HepG2 (cell line): ENCODE data around the gene ZNF451.

Experiments used
- CTCF ChIP-seq: sonication (generic); formaldehyde crosslinking; IDR thresholded peaks from 2 replicates; pipeline ENCODE4 v1.5.0; 2020; ENCODE audit warnings: mild to moderate bottlenecking, missing genetic modification reagents, moderate library complexity
- EHMT2 ChIP-seq: fragments of 200-600 bp; sonication (generic); IDR thresholded peaks from 2 replicates; pipeline ENCODE4 v1.7.0; 2017; ENCODE audit warnings: antibody characterized with exemption, low read depth, low read length, borderline replicate concordance
- ELF4 ChIP-seq: sonication (generic); formaldehyde crosslinking; IDR thresholded peaks from 2 replicates; pipeline ENCODE4 v1.5.0; 2020; ENCODE audit warnings: missing genetic modification reagents, mild to moderate bottlenecking, moderate library complexity, borderline replicate concordance
- FOXK2 ChIP-seq: fragments of 450-650 bp; IDR thresholded peaks from 2 replicates; pipeline ENCODE4 v1.6.1; 2016
- PRDM15 ChIP-seq: sonication (generic); formaldehyde crosslinking; IDR thresholded peaks from 2 replicates; pipeline ENCODE4 v1.4.0; 2020; ENCODE audit warnings: missing genetic modification reagents
- TAF1 ChIP-seq: sonication (generic); formaldehyde crosslinking; IDR thresholded peaks from 2 replicates; pipeline ENCODE4 v1.4.0; 2020; ENCODE audit warnings: missing genetic modification reagents
- TBP ChIP-seq: sonication (generic); formaldehyde crosslinking; IDR thresholded peaks from 2 replicates; pipeline ENCODE4 v1.5.0; 2020; ENCODE audit warnings: missing genetic modification reagents
- TOE1 ChIP-seq: sonication (generic); formaldehyde crosslinking; IDR thresholded peaks from 2 replicates; pipeline ENCODE4 v1.4.0; 2020; ENCODE audit warnings: mild to moderate bottlenecking, missing genetic modification reagents
- ZKSCAN1 ChIP-seq: fragments of 150-350 bp; IDR thresholded peaks from 2 replicates; pipeline ENCODE4 v1.6.1; 2014; ENCODE audit warnings: low read length
- ZNF253 ChIP-seq: sonication (generic); formaldehyde crosslinking; IDR thresholded peaks from 2 replicates; pipeline ENCODE4 v1.8.0; 2022; ENCODE audit warnings: mild to moderate bottlenecking, missing genetic modification reagents, borderline replicate concordance
- ZNF296 ChIP-seq: sonication (generic); formaldehyde crosslinking; conservative IDR thresholded peaks from 2 replicates; pipeline ENCODE4 v1.5.0; 2020; ENCODE audit warnings: mild to moderate bottlenecking, missing genetic modification reagents

- TF ChIP-seq ZNF253 (CRISPR knock-in tag) (no peak), ELF4 (no peak), ZNF296 (CRISPR knock-in tag) (no peak), PRDM15 (no peak), CTCF (CRISPR knock-in tag) (no peak), TBP (no peak), TOE1 (CRISPR knock-in tag) (no peak), TAF1 (CRISPR knock-in tag) (no peak), FOXK2 (no peak), EHMT2 (no peak), ZKSCAN1 (no peak)
These were observed 87.7 kb downstream of the ZNF451 start for GRCh38 chr6:57177545-57178265.
